Putamen (tissue), 1 donor: ENCODE measurements around the gene CLCN6.

ENCODE experiments used
- DNase-seq: peaks from one replicate; pipeline ENCODE4 v3.0.0-alpha.2; 2016; ENCODE audit warnings: low spot score

Gene CLCN6

DNA sequence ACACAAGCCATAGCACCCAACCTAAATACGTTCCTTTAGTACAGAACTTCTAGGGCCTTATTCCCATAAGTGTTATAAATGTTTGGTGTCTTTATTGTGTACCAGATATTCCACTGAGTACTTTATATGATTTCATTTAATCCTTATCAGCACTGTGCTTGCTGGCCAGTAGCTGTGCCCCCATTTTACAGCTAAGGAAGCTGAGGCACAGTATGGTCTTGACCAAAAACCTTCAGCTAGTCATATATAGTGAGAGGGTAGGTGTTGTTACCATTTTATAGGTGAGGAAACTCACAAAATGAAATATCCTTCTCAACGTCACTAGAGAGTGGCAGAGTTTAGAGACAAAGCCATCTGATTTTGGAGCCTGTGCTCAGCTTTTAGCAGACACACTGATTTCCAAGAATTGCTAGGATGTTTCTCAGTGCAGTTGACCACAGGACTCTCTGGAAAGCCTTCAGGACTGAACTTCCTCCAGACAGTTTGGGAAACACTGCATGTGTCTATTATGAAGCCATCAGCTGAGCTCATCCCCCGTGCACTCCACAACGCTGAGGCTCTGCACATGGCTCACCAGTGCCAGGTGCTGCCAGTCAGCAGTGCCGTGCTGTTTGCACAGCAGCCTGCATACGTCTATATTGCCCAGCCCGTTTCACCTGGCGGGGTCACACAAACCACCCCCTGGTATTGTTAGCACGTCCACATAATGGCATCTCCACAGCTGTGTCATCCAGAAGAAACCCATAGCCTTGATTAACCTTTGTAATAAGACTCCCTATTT, 26.1 kb downstream of the CLCN6 start:
- DNase-seq, result no peak

DNA sequence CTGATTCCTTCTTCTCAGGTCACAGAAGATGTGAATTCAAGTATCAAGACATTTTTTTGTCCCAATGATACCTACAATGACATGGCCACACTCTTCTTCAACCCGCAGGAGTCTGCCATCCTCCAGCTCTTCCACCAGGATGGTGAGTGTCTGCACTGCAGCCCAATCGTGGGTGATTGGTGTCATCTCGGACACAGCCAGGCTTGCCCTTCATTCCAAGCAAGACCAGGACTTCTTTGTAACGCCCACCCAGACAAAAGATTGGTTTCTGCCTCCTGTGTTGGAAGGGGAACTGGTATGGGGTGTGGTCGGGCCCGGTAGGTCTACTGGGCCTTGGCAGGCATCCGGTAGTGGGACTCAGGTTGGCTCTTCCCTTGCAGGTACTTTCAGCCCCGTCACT, 27.5 kb downstream of the CLCN6 start:
- no peak for DNase-seq

DNA sequence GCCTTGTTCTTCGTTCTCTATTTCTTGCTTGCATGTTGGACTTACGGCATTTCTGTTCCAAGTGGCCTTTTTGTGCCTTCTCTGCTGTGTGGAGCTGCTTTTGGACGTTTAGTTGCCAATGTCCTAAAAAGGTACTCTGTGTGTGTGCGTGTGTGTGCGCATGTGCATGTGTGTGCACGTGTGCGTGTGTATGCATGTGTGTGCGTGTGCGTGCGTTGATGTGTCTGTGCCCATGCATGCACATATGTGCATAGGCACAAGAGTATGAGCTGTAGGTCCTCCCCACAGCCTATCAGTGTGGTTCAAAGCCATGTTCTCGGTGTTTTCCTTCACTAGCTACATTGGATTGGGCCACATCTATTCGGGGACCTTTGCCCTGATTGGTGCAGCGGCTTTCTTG, 27.9 kb downstream of the CLCN6 start:
- no peak for DNase-seq

DNA sequence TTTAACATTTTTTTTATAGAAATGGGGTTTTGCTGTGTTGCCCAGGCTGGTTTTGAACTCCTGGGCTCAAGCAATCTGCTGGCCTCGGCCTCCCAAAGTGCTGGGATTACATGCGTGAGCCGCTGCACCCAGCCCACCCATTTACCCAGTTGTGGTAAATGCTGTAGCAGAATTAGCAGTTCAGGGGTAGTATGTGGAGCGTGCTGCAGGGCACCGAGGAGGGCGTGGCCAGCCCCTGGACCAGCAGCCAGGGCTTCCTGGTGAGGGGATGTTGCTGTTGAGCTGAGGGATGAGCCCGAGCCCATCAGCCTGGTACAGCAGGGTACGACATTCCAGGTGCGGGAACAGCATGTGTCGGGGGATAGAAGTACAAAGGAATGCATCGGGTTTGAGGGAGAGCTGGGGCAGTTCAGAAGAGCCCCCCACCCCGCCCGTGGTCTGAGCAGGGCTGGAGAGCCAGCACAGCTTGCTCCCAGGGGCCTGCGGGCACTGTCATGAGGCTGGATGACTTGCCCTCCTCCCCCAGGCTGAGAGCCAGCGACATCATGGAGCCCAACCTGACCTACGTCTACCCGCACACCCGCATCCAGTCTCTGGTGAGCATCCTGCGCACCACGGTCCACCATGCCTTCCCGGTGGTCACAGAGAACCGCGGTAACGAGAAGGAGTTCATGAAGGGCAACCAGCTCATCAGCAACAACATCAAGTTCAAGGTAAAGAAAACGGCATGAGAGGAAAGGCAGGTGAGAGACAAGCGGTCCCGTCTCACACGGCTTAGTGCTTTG, 29.6 kb downstream of the CLCN6 start:
- no peak for DNase-seq

DNA sequence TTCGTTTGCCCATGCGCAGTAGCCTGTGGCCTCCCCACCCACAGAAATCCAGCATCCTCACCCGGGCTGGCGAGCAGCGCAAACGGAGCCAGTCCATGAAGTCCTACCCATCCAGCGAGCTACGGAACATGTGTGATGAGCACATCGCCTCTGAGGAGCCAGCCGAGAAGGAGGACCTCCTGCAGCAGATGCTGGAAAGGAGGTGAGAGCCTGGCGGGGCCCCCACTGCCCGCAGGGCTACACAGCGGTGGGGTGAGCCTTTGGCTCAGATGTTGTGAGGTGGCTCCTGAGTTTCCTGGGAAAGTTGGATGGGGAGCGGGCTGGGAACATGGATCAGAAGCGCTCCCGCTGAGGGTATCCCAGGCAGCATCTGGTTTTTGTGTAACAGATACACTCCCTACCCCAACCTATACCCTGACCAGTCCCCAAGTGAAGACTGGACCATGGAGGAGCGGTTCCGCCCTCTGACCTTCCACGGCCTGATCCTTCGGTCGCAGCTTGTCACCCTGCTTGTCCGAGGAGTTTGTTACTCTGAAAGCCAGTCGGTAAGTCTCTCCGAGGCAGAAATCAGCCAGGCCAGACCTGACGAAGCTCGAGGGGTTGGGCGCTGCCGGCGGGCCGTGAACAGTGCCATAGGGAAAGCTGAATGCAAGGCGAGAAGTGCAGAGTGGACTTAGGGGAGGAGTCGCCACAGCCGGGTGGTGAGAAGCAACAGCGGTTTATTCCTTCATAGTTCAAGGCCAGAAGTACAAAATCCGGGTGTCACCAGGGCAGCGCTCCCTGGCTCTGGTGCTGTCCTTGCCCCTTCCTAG, 31.2 kb downstream of the CLCN6 start:
- DNase-seq, result no peak

DNA sequence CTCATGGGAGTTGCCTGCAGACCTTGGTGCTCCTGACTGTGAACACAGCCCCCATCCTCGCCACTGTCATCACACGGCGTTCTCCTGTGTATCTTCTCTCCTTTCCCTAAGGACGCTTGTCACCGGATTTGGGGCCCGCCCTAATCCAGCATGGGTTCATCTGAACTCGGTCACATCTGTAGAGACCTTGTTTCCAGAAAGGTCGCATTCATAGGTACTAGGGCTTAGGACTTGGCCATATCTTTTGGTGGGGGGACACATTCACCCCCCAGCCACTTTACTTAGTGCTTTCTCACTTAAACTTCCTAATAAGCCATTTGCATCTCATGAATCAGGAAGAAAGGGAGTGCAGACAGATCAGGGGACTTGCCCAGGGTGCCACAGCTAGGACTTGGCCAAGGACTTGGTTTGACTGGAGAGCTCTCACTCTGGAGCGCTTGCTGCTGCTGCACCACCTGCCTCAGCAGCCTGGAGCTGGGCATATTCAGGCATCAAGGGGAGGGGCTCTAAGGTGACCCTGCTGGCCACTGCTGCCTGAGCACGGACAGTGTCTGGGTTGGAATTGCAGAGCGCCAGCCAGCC, 31.9 kb downstream of the CLCN6 start:
- no peak for DNase-seq

DNA sequence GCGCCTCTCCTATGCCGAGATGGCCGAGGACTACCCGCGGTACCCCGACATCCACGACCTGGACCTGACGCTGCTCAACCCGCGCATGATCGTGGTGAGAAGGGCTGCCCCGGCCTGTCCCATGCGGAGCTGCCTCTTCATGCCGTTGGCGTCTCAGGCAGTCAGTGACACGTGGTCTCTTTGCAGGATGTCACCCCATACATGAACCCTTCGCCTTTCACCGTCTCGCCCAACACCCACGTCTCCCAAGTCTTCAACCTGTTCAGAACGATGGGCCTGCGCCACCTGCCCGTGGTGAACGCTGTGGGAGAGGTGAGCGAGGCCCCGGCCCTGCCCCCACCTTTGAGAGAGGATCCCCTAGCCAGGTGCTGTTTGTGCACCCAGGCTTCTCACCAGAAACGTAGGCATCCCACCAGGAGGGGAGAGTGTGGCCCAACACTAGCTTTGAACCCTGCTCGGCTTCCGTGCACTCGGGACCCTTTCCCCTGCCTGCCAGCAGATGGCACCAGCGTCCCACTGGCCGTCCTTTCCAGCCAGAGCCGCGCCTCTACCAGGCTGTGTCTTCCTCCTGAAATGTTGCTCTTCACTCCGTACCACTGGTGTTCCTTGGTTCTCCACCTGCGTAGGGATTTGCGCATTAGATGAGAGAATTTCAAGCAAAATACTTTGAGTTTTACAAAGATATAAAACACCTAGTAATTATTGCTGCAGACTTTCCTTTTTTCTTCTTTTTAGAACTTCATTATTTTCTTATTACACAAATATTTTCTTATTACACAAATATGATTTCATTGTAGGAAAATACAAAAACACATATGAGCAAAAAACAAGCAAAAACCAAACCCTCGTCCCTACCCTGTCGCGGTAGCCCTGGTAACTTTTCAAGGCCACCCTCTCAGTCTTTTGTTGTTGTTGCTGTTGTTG, 32.6 kb downstream of the CLCN6 start:
- peak; percentile 53 for DNase-seq

DNA sequence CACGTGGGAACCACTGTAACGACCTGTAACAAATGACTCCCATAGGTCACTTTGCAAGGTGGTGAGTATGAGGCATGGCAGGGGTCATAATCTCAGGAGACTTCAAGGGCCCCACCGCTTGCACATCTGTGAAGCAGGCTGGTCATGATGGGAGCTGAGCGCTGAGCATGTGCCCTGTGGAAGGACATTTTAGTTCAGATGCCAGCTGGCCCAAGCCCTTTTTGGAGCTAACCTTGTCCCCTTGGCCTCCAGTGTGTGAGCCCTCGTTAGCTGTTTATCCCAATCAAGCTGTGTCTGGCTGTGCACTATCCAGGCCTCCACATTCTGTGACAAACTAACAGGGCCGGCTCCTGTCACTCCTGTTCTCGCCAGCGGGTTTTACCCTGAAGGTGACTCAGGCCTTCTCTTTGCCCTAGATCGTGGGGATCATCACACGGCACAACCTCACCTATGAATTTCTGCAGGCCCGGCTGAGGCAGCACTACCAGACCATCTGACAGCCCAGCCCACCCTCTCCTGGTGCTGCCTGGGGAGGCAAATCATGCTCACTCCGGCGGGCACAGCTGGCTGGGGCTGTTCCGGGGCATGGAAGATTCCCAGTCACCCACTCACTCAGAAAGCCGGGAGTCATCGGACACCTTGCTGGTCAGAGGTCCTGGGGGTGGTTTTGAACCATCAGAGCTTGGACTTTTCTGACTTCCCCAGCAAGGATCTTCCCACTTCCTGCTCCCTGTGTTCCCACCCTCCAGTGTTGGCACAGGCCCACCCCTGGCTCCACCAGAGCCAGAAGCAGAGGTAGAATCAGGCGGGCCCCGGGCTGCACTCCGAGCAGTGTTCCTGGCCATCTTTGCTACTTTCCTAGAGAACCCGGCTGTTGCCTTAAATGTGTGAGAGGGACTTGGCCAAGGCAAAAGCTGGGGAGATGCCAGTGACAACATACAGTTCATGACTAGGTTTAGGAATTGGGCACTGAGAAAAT, 34.0 kb downstream of the CLCN6 start:
- no peak for DNase-seq

DNA sequence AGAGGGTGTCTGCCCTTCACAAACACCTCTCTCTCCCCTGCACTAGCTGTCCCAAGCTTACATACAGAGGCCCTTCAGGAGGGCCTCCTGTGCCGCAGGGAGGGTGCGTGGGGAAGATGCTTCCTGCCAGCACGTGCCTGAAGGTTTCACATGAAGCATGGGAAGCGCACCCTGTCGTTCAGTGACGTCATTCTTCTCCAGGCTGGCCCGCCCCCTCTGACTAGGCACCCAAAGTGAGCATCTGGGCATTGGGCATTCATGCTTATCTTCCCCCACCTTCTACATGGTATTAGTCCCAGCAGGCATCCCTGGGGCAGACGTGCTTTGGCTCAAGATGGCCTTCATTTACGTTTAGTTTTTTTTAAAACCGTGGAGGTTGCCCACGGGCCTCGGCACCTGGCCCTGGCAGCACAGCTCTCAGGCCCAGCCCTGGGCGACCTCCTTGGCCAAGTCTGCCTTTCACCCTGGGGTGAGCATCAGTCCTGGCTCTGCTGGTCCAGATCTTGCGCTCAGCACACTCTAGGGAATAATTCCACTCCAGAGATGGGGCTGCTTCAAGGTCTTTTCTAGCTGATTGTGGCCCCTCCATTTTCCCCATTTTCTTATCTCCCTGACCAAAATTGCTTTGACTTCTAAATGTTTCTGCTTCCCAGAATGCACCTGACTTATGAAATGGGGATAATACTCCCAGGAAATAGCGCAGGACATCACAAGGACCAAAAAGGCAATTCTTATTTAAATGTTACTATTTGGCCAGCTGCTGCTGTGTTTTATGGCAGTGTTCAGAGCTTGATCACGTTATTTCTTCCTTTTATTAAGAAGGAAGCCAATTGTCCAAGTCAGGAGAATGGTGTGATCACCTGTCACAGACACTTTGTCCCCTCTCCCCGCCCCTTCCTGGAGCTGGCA, 35.5 kb downstream of the CLCN6 start:
- DNase-seq, result no peak

DNA sequence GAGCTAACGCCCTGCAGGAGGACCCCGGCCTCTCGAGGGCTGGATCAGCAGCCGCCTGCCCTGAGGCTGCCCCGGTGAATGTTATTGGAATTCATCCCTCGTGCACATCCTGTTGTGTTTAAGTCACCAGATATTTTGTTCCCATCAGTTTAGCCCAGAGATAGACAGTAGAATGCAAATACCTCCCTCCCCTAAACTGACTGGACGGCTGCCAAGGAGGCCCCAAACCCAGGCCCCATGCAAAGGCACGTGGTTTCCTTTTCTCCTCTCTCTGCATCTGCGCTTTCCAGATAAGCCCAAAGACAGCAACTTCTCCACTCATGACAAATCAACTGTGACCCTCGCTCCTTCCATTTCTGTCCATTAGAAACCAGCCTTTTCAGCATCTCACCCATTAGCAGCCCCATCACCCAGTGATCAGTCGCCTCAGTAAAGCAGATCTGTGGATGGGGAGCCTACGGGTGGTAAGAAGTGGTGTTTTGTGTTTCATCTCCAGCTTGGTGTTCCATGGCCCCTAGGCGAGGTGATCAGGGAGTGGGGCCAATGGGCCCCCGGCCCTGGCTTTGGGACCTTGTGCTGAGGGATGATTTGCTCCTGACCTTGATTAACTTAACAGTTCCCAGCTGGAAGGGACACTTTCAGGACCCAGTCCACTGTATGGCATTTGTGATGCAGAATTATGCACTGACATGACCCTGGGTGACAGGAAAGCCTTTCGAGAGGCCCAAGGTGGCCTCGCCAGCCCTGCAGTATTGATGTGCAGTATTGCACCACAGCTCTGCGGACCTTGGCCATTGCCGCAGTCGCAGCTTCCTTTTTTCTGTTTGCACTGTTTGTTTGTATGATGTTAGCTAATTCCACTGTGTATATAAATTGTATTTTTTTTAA, 36.4 kb downstream of the CLCN6 start:
- DNase-seq, result no peak

DNA sequence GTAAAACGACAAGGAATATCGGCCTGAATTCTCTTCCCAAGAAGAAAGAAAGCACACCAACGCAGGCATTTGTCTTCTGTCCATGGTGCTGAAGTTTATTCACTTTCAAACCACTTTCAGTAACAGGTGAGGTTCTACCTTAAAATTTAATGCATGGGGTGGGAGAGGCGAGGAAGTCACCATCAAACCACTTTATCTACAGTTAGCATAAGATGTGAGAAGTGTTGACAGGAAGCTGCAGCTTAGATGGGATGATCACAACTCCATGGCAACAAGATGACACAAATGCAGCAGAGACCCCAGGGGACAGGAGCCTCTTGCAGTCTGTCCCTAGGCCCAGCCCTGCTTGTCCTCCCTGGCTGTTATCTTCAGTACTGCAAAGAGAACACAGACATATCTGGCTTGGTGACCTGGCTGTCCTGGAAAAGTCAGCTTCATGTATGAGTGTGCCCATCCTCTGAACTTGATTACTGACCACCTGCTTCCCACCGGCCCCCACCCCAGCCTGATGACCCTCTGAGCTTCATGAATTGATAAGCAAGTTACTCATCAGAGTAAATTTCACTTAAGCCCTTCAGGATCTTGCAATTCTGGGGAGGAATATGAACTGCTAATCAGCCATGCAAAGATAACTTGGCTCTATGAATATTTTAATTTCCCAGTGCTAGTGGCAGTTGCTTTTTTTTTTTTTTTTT, 39.8 kb downstream of the CLCN6 start:
- DNase-seq, result no peak

DNA sequence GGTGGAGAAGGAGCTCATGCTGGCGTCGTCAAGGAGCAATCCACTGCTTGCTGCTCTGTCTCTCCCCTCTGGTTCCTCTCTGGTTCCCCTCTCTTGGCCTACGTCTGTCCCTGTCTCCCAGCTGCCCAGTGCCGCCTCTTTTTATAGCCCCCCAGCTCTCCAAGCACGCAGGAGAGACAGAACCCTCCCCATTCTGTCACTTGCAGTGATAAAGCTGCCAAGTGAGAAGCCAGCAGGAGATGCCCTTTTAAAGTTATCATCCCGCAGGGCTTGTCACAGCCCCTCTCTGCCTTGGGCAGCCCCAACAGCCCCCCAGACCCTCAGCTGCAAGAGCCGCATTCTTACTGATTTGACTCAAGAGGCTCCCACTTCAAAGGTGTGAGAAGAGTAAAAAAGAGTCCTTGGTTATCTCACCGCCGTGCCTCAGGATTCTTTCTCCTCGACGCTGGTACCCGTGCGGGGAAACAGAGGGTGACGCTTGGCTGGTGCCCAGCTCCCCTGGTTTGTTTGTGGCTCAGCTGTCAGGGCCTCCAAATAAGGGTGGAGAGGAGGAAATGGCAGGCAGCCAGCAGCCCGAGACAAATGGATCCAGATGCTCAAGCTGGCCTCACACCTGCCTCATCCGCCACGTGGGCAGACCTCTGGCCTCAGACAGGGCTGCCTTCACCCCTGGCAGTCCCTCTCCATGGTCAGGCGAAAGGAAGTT, 41.8 kb downstream of the CLCN6 start, which contains the start of gene NPPA:
TSS of gene NPPA (minus strand) at position 117 of the 706 bp plus-strand sequence. CDS start at position 18, 99 bp downstream.
- no peak for DNase-seq

DNA sequence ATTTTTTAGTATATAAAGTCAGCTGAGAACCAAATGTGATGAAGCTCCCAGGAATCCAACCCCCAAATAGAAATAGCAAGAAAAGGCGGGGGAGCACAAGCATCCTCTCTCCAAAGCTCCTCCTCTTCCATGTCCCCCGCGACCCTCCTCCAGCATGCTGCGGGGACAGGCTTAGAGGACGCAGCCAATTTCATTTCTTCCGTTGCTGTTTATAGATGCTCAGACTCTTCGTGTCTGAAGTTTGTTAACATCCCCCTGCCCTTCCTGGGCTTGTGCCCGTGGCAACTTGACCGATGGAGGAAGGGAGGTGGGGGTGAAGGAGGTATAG, 42.3 kb downstream of the CLCN6 start:
- no peak for DNase-seq

DNA sequence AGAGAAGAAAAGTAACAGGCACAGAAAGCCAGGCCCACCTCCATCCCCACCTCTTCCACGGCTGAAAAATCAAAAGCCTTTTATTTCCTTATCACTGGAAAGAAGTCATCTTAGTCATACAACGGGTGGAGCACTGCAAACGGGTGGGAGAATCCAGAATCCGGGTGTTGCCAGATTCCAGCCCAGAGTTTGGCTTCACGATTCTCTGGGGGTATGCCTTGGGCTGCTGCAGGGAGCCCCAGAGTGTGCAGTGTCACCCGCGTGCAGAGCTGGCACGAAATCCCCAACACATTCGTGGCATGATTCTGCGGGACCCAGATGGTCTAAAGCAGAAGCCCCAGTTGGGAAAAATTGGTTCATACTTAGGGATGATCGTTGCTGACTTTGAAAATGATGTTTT, 44.2 kb downstream of the CLCN6 start:
- DNase-seq, result no peak

DNA sequence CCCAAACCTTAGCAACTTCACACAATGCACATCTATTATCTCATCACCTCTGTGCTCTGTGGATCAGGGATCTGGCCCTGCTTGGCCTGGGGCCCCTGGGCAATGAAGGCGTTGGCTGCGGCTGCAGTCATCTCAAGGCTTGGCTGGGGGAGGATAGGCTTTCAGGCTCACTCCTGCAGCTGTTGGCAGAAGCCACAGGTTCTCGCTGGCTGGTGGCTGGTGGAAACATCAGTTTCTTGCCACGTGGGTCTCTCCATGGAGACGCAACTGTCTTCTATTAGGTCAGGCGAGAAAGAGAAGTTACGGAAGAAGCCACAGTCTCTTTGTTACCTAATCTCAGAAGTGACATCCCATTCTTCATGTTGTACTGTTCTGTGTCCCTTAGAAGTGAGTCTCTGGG, 45.2 kb downstream of the CLCN6 start:
- DNase-seq, result no peak

DNA sequence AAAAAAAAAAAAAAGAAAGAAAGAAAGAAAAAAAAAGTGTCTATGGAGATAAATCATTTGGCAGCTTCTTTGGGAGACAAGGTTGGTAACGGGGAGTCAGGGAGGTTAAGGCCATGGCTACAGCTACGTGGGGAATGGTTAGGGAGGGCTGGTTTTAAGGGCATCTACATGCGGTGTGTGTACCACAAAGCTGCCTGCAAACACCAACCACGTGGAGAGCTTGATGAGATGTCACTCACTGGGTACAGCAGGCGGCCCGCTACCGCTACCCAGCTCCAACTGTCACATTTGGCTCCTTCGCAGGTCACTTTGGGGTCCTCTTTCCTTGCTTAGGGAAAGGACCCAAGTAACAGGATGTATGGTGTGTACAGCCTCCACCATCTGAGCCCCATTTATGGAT, 48.5 kb downstream of the CLCN6 start:
- no peak for DNase-seq

DNA sequence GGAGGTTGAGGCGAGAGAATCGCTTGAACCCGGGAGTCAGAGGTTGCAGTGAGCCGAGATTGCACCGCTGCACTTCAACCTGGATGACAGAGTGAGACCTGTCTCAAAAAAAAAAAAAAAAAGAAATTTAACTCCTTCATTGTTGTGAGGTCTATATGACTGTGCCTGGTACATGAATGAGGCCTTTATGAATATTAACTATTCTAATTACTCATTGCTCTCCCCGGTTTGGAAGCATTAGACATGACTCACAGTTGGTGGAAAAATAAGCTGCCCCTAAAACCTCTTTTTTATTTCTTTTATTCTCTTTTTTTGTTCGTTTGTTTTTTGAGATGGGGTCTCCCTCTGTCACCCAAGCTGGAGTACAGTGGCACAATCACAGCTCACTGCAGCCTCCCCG, 49.4 kb downstream of the CLCN6 start:
- no peak for DNase-seq
